Astrocyte of the spinal cord (primary cell): ENCODE results near the gene NEDD4L.

Source experiments
- DNase-seq: peaks from one replicate; pipeline ENCODE4 v3.0.0; 2011; ENCODE audit warnings: low read depth, low spot score
- H3K4me3 ChIP-seq: 2 replicates; pipeline ENCODE4 v1.5.1; 2011; ENCODE audit warnings: low read depth, mild to moderate bottlenecking, low read length, moderate library complexity
- in situ Hi-C: cut with HindIII; loops from 2 replicates; pipeline ENCODE4 v1.10.0; 2017; ENCODE audit warnings: low sequenced_read_pairs
- TF ChIP-seq, protein P1 (sequence below): IDR thresholded peaks from 2 replicates; pipeline ENCODE4 v1.5.1; 2012; ENCODE audit warnings: low read depth, mild to moderate bottlenecking, low read length, inconsistent platforms

Gene NEDD4L

DNA sequence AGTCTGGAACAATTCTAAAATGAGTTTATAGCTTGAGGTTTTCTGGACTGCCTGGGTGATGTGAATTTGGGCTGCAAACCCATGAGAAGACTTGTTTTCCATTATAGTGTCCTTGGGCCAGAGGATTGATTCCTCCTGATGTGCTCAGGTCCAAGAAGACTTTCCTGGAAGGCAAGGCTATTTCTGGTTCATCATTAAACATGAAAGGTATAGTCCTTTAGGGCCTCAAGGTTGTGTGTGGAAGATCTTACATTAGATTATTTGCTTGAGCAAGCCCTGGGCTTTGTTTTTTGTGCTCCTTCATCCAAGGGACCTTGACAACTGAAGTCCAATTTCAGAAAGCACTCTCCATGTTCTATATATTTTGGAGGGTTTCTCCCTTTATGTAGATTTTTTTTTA, 26.8 kb upstream of the NEDD4L start:
- DNase-seq = no peak
- TF ChIP-seq, protein P1, sequence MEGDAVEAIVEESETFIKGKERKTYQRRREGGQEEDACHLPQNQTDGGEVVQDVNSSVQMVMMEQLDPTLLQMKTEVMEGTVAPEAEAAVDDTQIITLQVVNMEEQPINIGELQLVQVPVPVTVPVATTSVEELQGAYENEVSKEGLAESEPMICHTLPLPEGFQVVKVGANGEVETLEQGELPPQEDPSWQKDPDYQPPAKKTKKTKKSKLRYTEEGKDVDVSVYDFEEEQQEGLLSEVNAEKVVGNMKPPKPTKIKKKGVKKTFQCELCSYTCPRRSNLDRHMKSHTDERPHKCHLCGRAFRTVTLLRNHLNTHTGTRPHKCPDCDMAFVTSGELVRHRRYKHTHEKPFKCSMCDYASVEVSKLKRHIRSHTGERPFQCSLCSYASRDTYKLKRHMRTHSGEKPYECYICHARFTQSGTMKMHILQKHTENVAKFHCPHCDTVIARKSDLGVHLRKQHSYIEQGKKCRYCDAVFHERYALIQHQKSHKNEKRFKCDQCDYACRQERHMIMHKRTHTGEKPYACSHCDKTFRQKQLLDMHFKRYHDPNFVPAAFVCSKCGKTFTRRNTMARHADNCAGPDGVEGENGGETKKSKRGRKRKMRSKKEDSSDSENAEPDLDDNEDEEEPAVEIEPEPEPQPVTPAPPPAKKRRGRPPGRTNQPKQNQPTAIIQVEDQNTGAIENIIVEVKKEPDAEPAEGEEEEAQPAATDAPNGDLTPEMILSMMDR = no peak
- no peak overlapping the region for H3K4me3 ChIP-seq
- in situ Hi-C loops = no loop called here

DNA sequence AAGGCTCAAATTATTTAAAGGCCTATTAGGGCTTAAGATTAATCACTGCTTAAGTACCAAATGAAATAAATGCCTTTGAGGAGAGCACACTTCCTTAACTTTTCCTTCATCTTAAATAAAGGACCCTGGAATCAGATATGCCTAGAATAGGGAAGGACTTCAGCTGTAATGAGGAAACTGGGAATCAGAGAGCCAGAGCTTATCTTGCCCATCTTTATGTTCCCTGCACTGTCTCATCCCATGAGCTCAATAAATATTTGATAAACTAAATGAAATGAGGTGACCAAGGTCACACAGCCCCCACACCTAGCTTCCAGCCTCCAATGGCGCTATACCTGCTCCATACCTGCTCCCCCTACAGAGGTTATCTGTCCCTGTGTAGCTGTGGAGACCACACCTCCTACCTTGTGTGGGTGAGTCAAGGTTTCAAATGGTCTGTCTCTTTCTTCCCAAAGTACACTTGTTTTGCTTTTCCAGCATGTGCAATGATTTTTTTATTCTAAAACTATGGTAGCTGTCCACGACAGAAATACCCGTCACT, 23.4 kb upstream of the NEDD4L start:
- in situ Hi-C loops = no loop called here
- DNase-seq = no peak
- H3K4me3 ChIP-seq = no peak overlapping the region
- TF ChIP-seq, protein P1 = no peak

DNA sequence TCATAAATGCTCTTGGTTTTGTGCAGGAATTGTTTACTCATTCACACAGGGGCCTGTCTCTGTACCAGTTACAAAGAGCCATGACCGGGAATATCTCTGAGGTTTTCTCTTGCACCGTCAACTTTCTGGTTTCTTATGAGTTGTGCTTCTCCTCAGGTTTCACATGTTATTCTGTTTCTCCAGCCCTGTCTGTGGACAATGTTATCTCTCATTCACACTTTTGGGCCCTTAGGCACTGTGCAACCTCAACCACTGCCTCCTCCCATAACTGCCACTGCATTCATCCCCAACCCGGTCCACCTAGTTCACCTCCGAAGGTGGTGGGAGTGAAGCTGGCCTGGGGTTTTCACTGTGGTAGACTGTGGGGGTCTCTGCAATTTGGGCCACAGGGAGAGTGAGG, 22.5 kb upstream of the NEDD4L start:
- in situ Hi-C loops = no loop called here
- TF ChIP-seq, protein P1 = no peak
- H3K4me3 ChIP-seq = no peak overlapping the region
- no peak for DNase-seq

DNA sequence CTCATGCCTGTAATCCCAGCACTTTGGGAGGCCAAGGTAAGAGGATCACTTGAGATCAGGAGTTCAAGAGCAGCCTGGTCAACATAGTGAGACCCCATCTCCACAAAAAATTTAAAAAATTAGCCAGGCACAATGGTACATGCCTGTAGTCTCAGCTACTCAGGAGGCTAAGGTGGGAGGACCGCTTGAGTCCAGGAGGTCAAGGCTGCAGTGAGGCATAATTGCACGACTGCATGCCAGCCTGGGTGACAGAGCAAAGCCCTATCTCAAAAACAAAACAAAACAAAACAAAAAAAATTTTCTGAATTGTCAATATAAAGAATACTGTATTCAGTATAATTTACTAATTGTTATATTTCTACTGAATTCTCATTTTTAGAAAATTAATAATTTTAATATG, 20.9 kb upstream of the NEDD4L start:
- in situ Hi-C loops = no loop called here
- no peak overlapping the region for H3K4me3 ChIP-seq
- TF ChIP-seq, protein P1 = no peak
- no peak for DNase-seq

DNA sequence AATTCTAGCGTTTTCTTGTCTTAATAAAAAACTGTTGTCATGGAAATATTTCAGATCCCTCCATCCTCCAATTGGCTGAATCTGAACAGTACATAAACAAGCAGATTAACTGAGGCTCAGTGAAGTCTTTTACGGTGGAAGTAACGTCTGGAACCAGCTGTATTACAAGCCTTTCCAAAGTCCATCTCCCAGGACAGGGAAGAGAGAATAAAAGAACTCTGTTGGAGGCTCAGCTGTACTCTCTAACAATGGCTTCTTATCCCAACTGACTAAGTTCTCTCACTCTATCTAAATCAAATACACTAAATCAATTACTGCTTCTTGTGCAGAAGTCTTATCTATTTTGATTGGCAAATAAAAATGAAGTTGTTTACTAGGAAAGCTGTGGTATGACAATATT, 19.9 kb upstream of the NEDD4L start:
- H3K4me3 ChIP-seq = no peak overlapping the region
- in situ Hi-C loops = no loop called here
- no peak for DNase-seq
- TF ChIP-seq, protein P1 = no peak

DNA sequence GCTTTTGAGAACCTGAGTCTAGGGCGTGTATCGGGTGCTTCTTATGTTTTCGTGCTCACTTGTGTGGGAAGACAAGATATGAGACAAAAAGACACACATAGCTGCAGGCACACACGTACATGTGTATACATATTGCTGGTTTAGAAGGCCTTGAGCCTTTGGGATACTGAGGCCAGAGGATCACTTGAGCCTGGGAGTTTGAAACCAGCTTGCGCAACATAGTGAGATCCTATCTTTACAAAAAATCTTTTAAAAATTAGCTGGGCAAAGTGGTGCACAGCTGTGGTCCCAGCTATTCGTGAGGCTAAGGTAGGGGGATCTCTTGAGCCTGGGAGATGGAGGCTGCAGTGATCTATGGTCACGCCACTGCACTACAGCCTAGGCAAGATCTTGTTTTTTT, 18.8 kb upstream of the NEDD4L start:
- DNase-seq = no peak
- in situ Hi-C loops = no loop called here
- TF ChIP-seq, protein P1 = no peak
- H3K4me3 ChIP-seq = no peak overlapping the region

DNA sequence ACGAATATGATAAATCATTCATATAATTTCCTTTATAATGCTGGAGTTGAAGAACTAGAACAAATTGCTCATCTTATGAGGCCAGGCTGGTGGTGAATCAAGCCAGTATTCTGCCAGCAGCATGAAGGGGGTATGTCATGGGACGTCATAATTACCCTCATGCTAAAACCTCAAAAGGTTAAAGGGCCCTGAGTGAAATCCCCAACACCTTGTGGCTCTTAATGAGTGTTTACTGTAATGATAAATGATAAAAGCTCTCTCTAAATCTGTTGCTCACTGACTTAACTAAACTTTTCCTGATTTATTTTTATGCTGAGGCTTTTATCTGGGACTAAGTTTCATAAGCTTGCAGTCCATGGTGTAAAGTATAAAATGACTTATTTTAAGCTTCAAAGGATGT, 18.3 kb upstream of the NEDD4L start:
- TF ChIP-seq, protein P1 = no peak
- DNase-seq = no peak
- H3K4me3 ChIP-seq = no peak overlapping the region
- in situ Hi-C loops = no loop called here
